ENCODE measurements around the gene NFE2L1.

The NFE2L1 gene

DNA sequence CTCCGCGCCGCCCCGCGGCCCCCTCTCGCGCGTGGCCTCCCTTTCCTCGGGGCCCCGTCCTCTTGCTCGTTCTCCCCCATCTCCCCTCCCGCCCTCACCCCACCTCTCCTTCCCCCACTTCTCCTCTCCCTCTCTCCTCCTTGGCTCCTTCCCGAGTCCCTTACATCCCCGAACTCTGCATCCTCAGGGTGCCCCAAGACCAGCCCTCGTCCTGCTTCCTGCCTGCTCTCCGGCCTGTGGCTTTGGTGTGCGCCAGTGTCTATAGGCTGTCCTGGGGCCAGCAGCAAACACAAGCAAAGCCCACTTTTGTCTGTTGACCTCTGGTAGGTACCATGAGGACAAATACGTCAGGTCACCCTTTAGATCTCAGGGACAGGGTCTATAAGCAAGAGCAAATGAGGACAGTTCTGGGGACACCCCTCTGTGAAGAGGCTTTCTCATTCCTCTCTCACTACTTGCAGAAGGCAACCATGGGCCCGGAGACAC, 10.3 kb upstream of the NFE2L1 start:
- DNase-seq (ENCODE audit: insufficient read length, low spot score) = no peak
- TF ChIP-seq, protein P1, sequence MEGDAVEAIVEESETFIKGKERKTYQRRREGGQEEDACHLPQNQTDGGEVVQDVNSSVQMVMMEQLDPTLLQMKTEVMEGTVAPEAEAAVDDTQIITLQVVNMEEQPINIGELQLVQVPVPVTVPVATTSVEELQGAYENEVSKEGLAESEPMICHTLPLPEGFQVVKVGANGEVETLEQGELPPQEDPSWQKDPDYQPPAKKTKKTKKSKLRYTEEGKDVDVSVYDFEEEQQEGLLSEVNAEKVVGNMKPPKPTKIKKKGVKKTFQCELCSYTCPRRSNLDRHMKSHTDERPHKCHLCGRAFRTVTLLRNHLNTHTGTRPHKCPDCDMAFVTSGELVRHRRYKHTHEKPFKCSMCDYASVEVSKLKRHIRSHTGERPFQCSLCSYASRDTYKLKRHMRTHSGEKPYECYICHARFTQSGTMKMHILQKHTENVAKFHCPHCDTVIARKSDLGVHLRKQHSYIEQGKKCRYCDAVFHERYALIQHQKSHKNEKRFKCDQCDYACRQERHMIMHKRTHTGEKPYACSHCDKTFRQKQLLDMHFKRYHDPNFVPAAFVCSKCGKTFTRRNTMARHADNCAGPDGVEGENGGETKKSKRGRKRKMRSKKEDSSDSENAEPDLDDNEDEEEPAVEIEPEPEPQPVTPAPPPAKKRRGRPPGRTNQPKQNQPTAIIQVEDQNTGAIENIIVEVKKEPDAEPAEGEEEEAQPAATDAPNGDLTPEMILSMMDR (IDR thresholded peaks at IDR 0.05; ENCODE audit: insufficient read depth, missing control alignments) = no peak
- FAIRE-seq = no peak

DNA sequence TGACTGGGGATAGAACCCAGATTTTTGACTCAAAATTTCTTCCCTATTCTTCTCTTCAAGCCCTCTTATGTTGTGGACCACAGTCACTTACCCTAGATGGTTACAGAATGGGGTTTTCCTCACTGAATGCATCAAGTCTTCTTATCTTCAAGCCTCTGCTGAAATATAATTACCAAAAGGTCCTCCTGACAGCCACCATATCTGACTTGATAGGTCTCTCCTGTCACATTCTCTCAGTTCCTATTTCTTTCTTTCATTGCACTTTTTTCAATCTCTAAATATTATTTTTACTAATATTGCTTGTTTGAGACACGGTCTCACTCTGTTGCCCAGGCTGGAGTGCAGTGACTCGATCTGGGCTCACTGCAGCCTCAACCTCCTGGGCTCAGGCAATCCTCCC, 9.5 kb upstream of the NFE2L1 start:
- no peak for DNase-seq (ENCODE audit: insufficient read length, low spot score)
- TF ChIP-seq, protein P1 (IDR thresholded peaks at IDR 0.05; ENCODE audit: insufficient read depth, missing control alignments) = no peak
- no peak for FAIRE-seq

DNA sequence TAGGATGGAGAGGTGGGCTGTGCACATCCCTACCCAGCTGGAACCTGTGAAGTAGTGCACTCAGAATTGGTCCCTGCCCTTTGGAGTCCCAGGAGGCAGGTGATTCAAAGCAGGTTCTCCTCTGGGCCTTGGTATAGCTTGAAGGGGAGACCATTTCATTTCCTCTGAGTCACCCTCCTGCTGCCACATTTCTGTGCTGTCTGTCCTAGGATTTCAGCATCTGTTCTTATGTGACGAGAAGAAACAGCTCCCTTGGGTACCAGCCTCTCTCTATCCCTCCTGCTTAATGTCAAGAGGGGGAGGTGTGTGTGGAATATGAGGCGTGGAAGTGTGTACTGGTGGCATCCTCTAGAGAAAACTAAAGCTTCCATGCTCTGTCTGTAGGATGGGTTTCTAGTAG, 5.0 kb upstream of the NFE2L1 start:
- FAIRE-seq (no peak), DNase-seq (ENCODE audit: insufficient read length, low spot score) (peak; percentile 12)
- TF ChIP-seq, protein P1 (IDR thresholded peaks at IDR 0.05; ENCODE audit: insufficient read depth, missing control alignments) = no peak

DNA sequence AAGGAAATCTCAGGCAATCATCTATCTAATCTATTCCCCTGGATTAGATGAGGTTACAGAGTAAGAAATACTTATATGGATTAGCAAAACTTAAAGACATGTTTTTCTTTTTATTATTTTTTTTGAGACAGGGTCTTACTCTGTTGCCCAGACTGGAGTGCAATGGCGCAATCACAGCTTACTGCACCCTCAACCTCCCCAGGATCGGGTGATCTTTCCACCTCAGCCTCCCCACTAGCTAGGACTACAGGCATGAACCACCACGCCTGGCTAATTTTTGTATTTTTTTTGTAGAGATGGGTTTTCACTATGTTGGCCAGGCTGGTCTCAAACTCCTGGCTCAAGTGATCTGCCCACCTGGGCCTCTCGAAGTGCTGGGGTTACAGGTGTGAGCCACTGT, 3.3 kb upstream of the NFE2L1 start:
- FAIRE-seq (no peak), DNase-seq (ENCODE audit: insufficient read length, low spot score) (no peak)
- TF ChIP-seq, protein P1 (IDR thresholded peaks at IDR 0.05; ENCODE audit: insufficient read depth, missing control alignments) = no peak

DNA sequence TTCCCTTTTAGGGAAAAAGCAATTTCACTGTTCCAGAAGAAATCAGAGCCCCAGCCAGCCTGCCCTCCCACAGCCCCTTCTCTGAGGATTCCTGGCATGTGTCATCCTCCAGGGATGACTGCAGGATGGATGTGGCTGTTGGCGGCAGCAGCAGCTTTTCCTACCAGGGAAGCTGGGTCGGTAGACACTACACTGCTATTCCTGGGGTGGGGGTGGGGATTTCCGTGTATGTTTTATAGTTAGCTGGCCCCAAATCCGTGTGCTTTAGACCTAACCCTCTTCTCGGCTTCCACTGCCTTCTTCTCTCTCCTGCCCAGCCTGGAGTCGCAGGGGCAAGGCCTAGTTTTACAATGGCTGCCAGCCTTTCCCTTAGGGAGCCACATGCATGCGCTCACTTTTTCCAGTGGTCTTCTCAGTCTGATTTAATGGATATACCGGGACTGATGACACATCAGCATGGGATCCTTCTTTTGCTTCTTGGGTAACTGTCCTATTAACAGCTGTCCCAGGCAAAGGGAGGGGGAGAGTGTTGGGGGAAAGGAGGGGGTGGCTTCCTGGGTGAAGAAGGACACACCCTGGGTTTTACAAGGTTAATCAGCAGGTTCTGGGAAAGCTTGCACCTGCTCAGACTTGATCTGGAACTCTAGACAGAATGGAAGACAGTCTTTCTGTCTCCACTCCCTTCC, 2.7 kb upstream of the NFE2L1 start:
- TF ChIP-seq, protein P1 (IDR thresholded peaks at IDR 0.05; ENCODE audit: insufficient read depth, missing control alignments) = no peak
- no peak for DNase-seq (ENCODE audit: insufficient read length, low spot score)
- no peak for FAIRE-seq

DNA sequence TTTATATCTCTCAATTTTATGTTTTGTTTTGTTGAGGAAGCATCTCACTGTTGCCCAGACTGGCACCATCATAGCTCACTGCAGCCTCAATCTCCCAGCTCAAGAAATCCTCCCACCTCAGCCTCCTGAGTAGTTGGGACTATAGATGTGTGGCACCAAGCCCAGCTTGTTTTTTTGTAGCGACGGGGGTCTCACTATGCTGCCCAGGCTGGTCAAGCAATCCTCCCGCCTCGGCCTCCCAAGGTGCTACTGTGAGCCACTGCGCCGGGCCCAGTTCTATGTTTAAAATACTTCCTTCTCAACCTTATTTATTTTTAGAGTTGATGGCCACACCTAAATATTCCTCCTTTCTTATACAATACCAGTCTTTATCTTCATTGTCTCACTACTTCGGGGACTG, 1.9 kb upstream of the NFE2L1 start:
- TF ChIP-seq, protein P1 (IDR thresholded peaks at IDR 0.05; ENCODE audit: insufficient read depth, missing control alignments) = no peak
- no peak for FAIRE-seq
- DNase-seq (ENCODE audit: insufficient read length, low spot score) = no peak

DNA sequence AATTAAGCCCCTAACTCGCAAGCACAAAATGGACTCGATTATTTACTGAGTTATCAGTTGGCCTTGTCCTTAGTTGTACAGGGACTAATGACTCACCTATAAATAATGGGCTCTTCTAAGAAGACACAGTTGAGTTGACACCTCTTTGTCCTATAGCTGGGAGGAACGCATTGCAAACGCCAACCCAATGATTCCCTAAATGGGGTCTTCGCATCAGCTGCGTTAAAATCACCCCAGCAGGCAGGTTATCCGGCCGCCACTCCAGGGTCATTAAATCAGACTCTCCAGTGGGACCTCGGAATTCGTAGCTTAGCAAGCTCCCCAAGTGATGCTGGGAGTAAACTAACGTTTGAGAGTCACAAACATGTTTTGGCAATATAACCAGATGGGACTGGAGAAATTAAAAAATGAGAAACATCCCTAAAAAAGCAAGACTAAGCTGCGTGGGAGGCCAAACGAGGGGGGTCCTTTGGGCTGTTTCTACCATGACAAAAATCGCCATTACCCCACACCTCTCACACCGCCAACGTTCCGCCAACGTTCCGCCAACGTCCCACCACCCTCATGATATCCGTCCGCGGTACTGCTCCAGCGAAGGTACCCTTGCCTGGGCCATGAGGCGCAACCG, 932 bp upstream of the NFE2L1 start:
- TF ChIP-seq, protein P1 (IDR thresholded peaks at IDR 0.05; ENCODE audit: insufficient read depth, missing control alignments) = no peak
- DNase-seq (ENCODE audit: insufficient read length, low spot score) (no peak), FAIRE-seq (no peak)

All from D721Med (cell line).